GM19372 (cell line): Measurements from ENCODE around the gene RAP1GAP2.

Experiments
- ATAC-seq: cut with Tn5 transposase; IDR thresholded peaks from one replicate; pipeline ENCODE4 v1.9.1; 2021; ENCODE audit warnings: mild to moderate bottlenecking, low read depth, moderate library complexity; ENCODE audit not compliant: unreplicated experiment

The RAP1GAP2 gene

DNA sequence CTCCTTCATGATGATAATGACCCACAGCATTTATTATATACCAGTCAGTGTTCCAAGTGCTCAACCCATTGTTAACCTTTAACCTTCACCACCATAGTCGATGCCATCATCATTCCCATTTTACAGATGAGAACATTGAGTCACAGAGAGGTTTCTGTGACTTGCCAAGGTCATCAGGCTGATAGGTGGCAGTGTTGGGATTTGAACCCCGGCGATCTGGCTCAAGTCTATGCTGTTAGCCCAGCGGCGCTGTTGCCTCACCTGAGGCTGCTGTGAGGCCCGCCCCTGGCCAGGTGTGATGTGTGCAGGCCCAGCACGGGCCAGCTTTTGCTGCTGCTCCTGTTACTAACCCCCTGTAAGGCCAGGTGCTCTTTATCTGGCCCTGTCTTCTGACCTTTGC lies 166.0 kb downstream of the RAP1GAP2 start:
- no peak for ATAC-seq

DNA sequence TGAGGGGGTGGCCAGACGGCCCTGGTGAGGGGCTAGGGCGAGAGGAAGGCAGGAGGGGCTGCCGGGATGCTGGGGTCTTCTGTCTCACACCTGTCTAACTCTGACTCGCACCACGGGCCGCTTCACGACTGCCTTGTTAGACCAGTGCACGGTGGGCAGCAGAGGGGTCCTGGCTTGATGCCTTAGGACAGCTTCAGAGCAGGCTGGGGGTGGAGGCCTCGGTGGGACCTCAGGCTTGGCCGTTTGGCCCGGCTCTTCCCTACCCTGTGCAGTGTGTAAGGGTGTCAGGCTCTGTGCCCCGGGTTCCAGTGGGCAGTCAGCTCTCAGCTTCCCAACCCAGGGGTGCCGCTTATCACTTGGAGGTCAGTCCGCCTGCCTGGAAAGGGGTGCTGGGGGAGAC lies 166.5 kb downstream of the RAP1GAP2 start:
- ATAC-seq = no peak

DNA sequence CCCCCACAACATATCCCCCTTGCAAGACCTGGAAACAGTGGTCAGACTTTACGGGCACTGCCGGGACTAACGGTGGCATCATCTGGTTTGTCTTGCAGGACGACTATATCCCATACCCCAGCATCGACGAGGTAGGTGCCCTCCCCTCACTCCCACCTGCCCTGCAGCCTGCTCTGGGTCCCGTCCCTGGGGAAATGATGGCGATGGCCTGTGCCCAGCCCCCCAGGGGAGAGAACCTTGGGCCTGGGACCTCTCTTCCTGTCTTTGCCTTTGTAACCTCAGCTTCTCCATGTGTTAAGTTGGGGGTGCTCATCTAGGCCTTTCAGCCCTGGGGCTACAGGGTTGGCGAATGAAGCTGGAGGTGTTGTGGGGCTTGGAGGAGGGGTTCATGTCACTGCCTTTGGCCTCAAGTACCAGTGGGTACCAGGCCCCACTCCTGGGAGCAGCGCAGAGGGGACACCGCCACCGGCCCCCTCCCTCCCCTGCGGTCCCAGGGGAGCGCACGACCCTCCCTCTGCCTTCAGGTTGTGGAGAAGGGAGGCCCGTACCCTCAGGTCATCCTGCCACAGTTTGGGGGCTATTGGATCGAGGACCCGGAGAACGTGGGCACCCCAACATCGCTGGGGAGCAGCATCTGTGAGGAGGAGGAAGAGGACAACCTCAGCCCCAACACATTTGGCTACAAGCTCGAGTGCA lies 167.2 kb downstream of the RAP1GAP2 start:
- no peak for ATAC-seq

DNA sequence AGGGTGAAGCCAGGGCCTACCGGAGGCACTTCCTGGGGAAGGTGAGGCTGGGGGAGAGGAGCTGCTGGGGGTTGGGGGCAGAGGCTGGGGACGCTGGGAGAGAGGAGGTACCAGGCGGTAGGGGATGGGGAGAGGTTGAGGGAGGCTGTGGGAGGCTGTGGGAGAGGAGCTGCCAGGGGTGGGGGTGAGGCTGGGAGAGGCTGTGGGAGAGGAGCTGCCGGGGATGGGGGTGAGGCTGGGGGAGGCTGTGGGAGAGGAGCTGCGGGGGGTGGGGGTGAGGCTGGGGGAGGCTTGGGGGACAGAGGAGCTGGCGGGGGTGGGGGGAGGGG lies 167.8 kb downstream of the RAP1GAP2 start:
- ATAC-seq = no peak

DNA sequence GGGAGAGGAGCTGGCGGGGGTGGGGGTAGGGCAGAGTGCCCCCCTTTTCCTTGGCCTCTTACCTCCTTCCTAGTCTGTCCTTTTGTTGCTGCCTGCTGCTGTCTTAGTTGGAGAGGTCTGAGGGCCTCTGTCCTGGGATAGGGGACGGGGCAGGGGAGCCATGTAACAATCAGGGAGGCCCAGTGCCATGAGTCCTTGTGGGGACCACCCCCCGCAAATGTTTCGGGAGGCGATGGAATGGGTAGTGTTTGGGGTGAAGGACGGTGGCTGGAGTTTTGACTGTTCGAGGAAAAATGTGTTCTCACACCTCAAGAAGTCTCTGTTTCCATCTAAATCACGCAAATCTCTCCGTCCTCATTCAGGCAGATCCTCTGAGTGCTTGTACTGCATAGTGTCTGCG lies 168.1 kb downstream of the RAP1GAP2 start:
- no peak for ATAC-seq

DNA sequence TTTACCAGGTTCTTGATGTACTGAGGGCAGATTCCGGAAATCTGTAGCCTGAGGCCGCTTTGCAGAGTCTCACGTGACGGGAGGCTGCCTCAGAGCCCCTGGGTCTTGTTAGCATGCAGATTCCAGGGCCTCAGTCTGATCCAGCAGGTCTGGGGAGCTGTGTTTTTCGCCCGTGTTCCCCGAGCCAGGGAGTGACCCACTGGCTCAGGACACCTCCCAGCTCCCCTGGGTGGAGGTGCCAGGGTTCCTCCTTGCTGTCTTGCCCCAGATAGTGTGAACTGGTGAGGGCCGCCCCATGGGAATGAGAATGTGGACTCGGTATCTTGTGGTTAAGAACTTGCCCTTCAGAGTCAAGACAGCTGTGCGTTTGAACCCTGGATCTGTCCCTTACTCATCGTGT lies 168.6 kb downstream of the RAP1GAP2 start:
- ATAC-seq = no peak

DNA sequence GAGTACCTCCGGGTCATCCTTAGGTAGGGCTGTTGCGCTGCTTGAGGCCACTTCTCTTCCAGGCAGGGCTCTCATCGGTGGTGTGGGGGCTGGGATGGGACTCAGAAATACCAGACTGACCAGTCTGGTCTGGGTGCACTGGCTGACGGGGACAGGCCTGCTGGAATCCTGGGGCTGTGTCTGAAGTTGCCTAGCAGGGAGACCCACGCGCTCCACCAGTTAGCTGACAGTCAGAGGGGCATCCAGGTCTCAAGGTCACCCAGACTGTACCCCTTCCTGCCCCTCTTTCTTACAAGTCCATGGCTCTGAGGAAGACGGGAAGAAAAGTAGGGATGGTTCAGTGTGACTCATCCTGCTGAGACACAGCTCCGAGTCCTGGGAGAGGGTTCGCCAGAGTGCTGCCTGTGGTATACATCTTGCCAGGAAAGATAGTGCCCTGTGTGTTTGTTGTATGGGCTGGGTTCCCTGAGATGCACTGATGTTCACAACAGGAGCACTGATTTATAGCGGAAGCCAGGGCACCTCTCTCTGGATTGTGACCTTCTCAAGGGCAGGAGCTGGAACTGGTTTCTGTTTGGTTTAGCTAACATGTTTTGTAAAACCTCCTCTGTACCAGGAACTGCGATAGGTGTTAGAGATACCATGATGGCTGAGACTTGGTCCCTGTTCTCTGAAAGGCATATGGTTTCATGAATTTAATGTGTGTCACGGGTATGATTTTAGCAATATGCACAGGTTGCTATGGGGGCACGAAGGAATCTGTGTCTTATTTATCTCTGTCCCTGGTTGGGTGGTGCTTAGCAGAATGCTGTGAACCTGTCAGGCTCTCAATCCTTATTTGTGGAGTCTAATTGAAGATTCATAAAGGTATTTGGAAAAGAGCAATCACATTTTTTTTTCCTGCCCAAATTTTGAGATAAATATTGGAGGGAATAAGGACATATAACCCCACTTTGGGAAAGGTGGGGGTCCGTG lies 169.7 kb downstream of the RAP1GAP2 start:
- ATAC-seq = no peak

DNA sequence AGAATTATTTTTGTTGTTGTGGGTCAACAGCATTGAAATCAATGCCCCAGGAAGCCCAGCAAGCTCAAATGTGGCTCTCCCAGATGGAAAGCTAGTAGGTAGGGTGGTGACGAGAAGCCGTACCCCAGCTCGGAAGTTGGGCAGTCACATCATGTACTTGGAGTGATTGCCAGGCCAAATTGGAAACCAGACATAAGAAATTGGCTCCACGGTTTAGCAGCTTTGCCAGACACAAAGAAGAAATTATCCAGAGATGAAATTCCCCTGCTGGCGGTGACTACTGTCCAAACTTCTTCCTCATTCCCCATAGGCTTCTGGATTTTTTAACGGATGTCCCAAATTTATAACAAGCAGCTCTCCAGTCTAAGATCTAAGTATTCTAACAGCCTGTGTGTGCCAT lies 171.3 kb downstream of the RAP1GAP2 start:
- ATAC-seq = no peak

DNA sequence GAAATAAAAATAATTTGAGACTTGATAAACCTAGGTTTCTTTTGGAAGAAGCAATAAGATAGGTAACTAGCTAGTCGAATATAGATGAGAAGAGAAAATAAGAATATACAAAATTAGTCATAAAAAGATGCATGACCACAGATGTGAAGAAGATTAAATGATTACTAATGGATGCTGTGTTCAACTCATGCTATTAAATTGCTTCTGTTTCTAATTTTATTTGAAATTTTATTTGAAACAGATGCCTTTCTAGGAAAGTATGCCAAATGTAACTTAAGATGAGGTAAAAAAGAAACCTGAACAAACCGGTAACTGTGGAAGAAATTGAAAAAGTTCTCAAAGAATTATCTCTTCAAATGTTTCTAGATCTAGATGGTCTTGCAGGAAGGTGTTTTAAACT lies 175.6 kb downstream of the RAP1GAP2 start:
- ATAC-seq = no peak

DNA sequence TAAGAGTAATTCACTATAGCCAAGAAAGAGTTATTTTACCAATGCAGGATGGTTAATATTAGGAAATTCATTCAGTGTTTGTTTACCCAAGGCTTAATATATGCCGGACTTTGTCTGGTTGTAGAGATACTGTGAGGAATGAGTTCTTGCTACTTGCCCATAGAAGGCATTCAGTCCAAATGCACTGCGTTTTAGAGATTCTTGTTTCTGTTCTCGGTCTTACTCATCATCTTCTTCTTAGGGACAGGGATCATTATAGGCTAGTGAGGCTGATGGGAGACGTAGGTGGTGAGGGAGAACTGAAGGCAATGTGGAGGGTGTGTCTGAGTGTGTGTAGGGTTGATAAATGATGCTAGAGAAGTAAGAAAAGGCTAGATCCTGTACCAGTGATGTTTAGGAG lies 176.5 kb downstream of the RAP1GAP2 start:
- ATAC-seq = no peak

DNA sequence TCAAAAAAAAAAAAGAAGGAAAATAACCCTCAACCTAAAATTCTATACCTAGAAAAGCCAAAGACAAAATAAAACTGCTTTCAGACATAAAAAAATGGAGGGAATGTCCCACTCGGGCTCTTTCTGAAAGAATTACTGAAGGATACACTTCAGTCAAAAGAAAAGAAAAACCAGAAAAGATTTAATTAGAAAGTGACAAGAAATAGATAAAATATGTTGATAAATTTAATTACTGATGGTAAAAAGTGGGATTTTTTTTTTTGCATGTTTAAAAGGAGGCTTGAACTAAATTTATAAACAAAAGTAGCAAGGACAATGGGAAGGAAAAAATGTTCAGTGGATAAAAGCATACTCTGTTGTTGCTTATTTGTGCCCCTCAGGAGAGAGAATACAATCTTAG lies 178.1 kb downstream of the RAP1GAP2 start:
- no peak for ATAC-seq

DNA sequence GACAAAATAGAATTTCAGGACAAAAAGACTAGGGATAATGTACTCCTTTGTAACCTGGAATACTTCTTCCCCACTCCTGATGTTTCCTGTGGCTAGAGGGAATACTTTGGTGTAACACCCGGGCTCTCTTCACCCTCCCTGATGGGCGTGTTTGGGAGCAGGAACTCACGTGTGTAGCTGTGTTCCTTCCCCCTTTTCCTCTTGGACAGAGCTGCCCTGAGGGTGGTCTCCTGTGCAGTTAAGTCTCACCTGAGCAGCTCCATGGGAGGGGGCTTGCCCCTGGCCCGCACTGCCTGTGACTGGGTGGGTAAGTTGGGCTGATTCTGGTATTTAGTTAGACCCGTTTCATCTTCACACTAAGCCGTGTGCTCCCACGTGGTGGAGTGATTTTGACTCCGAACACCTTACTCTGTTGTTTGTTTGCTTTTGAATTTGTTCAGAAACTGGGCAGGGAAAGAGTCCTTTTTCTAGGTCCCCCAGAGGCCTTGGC lies 179.3 kb downstream of the RAP1GAP2 start:
- no peak for ATAC-seq

DNA sequence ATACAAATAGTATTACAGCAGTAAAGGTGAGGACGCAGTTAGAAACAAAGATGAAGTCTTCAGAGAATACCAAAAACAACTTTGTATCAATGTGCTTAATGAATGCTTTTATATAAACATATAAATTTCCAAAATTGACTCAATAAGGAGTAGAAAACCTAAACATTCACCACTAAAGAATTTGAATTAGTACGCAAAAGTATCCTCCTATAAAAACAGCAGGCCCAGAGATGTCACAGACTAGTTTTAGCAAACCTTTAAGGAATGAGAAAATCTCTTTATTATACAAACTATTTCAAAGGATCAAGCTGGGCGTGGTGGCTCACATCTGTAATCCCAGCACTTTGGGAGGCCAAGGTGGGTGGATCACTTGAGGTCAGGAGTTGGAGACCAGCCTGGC lies 180.9 kb downstream of the RAP1GAP2 start:
- no peak for ATAC-seq

DNA sequence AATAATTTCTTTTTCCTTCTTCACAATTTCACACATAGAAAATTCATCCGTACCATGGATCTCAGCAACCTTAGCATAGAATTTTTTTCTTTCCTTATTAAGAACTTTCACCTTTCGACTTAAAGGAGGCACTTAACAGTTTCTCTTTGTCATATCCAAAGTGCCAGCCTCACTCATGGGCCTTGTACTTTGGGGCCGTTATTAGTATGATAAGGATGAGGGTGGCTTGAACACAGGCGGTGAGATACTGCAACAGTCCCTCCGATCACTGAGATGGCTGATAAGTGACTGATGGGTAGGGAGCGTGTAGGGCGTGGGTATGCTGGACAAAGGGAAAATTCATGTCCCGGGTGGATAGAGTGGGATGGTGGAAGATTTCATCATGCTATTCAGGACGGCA lies 181.9 kb downstream of the RAP1GAP2 start:
- no peak for ATAC-seq

DNA sequence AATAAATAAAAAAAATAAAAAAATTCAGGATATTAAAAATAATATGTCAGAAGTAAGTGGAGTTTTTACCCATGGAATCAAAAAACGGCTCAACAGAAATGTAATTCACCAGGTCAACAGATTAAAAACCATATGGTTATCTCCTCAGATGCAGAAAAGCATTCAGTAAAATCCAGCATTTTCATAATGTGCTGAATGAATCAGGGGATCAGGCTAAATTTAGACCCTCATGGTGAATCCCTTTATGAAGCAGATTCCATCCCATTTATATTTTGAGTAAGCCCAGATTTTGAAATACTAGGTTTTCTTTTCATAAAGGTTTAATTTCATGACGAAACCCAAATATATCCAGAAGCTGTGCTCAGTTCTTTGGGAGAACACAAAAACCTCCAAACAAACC lies 182.8 kb downstream of the RAP1GAP2 start:
- ATAC-seq = no peak

DNA sequence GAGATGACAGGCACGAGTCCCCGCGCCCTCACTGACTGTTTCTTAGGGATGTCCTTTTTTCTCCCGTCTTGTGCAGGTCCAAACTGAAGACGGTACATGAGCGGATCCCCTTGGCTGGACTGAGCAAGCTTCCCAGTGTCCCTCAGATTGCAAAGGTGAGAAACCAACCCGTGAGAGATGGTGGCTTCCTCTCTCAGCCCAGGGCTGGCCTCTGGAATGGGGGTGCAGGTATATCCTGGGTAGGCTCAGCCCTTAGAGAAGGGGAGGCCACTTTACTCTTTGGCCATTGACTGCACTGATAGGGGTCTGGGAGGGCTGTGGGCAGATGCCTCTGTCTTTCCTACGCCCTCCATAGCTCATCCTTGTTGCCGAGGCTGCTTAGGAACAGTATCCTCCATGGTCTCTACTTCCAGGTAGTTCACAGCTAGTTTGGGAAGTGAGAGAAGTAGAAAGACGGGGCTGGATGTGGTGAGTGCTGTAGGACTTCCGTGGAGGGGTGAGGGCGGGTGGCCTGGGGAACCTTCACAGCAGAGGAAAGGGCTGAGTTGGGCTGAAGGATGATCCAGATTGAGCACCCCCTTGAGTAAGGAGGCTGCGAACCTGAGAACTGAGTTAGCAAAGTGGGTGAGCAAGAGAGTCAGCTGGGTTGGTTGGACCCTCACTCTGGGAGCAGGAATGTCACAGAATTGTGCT lies 184.1 kb downstream of the RAP1GAP2 start:
- no peak for ATAC-seq

DNA sequence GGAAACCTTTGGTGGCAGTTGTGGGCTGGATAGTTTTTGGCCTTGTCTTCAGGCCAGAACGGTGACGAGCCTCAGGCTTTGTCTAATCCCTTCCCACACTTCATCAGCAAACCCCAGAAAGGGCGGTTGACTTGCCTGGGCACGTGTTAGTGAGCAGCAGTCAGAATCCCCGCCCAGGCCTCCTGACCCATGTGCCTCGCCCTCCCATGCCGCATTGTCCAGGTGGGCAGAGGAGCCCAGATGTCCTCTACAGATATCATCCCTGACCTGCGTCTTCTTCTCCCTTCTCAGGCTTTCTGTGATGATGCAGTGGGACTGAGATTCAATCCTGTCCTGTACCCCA lies 184.6 kb downstream of the RAP1GAP2 start:
- no peak for ATAC-seq

DNA sequence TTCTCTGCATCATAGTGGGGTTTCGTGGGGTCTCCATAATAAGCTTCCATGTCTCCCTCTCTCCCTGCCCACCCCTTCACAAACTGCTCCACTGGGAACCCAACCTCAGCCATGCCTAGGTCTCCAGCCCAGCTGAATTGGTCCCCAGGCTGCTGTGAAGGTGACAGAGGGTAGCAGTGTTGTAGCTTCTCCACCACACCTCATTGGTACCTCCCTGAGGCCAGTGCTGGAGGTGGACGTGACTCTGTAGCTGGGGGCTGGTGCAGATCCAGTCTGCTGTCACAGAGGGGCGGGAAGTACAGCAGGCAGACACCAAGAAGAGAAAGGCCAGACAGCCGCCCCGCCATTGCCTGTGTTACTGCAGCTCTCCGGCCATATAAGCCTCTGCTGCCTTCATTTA lies 185.1 kb downstream of the RAP1GAP2 start:
- ATAC-seq = no peak

DNA sequence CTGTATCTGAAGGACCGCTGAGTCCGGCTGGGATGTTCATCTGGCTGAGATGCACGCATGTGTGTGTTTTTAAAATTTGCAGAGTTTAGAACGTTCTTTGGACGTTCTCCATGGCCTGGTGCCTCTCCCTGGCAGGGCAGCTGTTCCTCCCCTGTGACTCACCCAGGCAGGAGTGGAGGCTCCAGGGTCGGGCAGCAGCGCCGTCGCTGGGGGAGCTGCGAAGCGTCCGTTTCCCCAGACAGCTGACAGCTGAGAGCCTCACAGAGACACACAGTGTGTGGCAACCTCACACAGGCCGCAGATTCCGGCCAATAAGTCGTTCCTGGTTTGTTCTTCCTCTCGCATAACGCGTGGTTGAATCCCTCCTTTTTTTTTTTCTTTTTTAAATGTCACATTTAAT lies 186.6 kb downstream of the RAP1GAP2 start:
- no peak for ATAC-seq

DNA sequence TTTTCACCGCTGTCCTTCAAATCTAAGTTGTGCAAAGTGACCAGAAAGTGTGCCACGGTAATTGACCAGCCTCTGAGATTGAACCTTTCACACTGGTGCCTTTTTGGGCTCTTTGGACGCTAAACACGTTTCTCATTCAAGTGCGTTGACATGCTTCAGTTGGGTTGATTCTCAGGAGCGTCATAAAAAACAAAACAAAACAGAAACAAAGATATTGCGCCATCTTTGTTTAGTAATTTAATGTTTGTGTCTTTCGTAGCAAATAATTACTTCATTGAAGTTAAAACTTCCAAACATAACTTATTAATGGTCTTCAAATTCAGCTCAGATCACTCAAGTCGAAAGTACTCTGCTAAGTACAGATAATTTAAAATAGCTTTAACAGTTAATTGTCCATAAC lies 187.0 kb downstream of the RAP1GAP2 start:
- no peak for ATAC-seq

DNA sequence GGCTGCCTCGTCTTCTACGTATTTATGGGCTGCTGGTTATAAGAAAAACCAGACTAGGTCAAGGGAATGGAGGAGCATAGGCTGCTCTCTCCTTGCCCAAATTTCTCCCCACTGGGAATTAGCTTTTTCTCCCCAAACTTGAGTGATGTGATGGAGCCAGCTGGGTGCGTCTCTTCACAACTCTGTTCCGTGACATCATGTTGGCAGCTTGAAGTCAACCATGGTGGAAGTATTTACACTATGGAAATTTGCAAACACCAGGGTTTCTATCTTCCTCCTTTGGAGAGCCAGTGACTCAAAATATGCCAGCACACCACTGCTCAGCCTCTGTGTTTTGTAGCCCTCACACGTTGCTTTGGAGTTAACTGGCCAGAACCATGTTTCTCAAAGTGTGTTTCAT lies 189.1 kb downstream of the RAP1GAP2 start:
- no peak for ATAC-seq
